ENCODE results near the gene SYNE1. TPM values are rescaled to one million over a fixed set of nuclear protein-coding genes. Genes with fewer than 3 reads are reported as not detected.

Gene SYNE1
- total and polyA plus RNA-seq, 9 donors, result 70.4 to 279 (median 154) TPM

DNA sequence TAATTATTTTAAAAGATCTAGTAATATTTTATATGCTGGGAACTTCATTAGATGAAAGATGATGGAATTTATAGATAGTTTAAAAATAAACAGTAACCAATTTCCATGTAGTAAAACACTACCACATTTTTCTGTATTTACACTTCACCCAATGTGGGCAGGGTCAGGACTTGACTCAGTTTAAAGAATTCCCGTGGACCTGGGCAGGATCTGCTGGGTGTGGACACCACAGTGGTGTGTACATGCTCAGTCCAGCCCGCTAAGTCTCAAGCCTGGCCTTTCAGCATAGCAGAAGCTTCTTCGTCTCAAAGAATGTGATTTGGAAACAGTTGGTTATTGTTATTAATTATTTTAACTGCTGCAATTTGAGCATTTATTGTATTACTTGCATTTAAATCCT lies 364.2 kb downstream of the SYNE1 start:
- TF ChIP-seq, protein P1, sequence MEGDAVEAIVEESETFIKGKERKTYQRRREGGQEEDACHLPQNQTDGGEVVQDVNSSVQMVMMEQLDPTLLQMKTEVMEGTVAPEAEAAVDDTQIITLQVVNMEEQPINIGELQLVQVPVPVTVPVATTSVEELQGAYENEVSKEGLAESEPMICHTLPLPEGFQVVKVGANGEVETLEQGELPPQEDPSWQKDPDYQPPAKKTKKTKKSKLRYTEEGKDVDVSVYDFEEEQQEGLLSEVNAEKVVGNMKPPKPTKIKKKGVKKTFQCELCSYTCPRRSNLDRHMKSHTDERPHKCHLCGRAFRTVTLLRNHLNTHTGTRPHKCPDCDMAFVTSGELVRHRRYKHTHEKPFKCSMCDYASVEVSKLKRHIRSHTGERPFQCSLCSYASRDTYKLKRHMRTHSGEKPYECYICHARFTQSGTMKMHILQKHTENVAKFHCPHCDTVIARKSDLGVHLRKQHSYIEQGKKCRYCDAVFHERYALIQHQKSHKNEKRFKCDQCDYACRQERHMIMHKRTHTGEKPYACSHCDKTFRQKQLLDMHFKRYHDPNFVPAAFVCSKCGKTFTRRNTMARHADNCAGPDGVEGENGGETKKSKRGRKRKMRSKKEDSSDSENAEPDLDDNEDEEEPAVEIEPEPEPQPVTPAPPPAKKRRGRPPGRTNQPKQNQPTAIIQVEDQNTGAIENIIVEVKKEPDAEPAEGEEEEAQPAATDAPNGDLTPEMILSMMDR (IDR thresholded peaks at IDR 0.05), result no peak
- TF ChIP-seq POLR2A (IDR thresholded peaks at IDR 0.05) (no peak), EP300 (IDR thresholded peaks at IDR 0.05) (no peak)
- Histone ChIP-seq H3K36me3 (no peaks in the 10 kb centered on the region), H3K9me3 (no peaks in the 10 kb centered on the region), H3K4me3 (no peak overlapping the region), H3K4me1 (ENCODE audit: insufficient read depth) (peaks cover 20% of the 10 kb centered on the region), H3K27ac (peak overlapping the region in 1 of 2 donors; percentile 60), H3K27me3 (no peaks in the 10 kb centered on the region)
- intact Hi-C loops (cut with DNase I), result no loop called here
- 10 to 14% (median 11%) methylated on average over 3 of the region's 3 CpGs for WGBS, 3 donors
- no peak for DNase-seq

DNA sequence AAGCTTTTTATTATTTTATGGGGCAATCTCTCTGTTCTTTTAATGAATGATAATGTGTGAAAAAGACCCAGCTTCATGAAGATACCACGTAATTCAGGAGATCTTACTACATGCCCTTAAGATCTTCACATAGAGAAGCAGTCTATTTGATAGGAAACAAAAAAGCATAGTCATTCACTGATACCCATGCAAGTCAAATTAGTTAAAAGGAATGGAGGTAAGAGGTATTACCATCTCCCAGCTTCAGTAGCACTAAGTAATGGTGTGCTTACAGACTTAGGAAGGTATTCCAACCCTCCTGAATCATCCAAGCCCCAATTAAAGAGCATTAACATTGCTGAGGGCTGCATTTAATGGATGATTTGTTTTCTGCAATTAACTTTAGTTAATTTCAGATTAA lies 364.7 kb downstream of the SYNE1 start:
- no peak for TF ChIP-seq EP300 (IDR thresholded peaks at IDR 0.05)
- no peak for TF ChIP-seq POLR2A (IDR thresholded peaks at IDR 0.05)
- TF ChIP-seq, protein P1 (IDR thresholded peaks at IDR 0.05), result no peak
- 6 to 14% (median 13%) methylated on average over 1 of the region's 1 CpG for WGBS, 3 donors
- Histone ChIP-seq H3K9me3 (no peaks in the 10 kb centered on the region), H3K4me3 (no peak overlapping the region), H3K27ac (peak overlapping the region in 1 of 2 donors; percentile 60), H3K36me3 (no peaks in the 10 kb centered on the region), H3K4me1 (ENCODE audit: insufficient read depth) (peaks cover 19% of the 10 kb centered on the region), H3K27me3 (no peaks in the 10 kb centered on the region)
- DNase-seq, result no peak
- intact Hi-C loops (cut with DNase I), result no loop called here

DNA sequence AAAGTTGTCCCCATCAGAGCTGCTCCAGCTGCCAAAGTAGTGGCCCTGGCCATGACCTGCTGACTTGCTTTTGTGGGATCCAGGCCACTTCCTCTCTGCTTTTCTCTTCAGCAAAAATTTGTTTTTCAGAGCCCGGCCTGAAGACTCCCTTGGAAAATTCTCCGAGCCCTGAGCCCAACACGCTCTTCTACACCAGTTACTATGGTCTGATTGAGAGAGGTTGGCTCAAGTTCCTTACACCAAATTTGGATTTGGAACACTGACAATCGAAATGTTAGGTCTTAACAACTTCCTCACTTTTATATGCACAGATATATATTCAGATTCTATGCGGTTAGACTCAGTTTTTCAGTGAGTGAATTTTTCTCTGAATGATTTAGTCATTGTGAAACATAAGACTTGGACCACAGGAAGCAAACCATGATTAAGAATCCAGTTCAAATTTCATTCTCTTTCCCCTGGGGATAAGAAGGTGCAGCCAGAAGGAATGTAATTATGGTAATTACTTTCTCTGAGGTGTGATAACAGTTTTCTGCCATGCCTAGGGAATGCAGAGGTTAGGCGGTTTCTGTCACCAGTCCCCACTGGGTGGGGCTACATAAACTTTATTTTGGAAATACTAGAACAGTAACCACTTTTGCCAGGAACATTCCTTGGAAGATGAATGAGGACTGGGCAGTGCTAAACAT lies 365.2 kb downstream of the SYNE1 start:
- H3K27me3 ChIP-seq, result no peaks in the 10 kb centered on the region
- no peak overlapping the region for H3K4me3 ChIP-seq
- no peaks in the 10 kb centered on the region for H3K9me3 ChIP-seq
- no peaks in the 10 kb centered on the region for H3K36me3 ChIP-seq
- peak overlapping the region; percentile 3 to 60 for H3K27ac ChIP-seq
- DNase-seq, result peak; percentile 54 to 73 (median 63)
- H3K4me1 ChIP-seq (ENCODE audit: insufficient read depth), result peaks cover 19% of the 10 kb centered on the region
- TF ChIP-seq POLR2A (IDR thresholded peaks at IDR 0.05), result no peak
- TF ChIP-seq, protein P1 (IDR thresholded peaks at IDR 0.05), result no peak
- no peak for TF ChIP-seq EP300 (IDR thresholded peaks at IDR 0.05)
- intact Hi-C loops (cut with DNase I), result no loop called here
- WGBS, 3 donors, result 7 to 11% (median 11%) methylated on average over 6 of the region's 6 CpGs

DNA sequence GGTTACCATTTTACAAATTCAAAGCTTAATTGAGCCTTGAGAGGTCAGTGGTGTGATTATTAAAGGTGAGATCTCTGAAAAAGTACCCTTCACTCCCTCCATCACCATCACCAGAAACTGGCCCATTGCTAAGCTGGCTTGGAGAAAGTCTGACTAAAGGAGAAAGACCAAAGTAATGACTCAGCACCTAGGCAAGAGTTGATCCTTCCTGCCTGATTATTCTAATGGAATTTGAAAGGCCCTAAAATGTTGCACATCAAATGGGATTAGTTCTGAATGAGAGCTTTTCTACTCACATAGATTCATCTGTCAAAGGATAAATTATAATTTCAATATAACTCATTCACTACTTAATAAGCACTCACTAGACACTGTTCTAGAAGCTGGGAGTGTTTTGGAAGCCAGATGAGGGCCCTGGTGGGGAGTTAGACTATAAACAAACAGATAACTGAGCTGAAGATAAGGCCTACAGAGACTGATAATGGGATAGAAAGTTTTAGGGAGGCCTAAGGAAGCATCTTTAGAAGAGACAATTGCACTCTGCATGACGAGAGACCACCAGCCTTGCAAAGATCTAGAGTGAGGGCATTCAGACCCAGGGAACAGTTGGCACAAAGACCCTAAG lies 366.7 kb downstream of the SYNE1 start:
- Histone ChIP-seq H3K27me3 (no peaks in the 10 kb centered on the region), H3K4me1 (ENCODE audit: insufficient read depth) (peaks cover 19% of the 10 kb centered on the region), H3K27ac (peak overlapping the region in 1 of 2 donors; percentile 17), H3K4me3 (no peak overlapping the region), H3K9me3 (no peaks in the 10 kb centered on the region), H3K36me3 (no peaks in the 10 kb centered on the region)
- no peak for DNase-seq
- intact Hi-C loops (cut with DNase I), result no loop called here
- no peak for TF ChIP-seq EP300 (IDR thresholded peaks at IDR 0.05)
- TF ChIP-seq POLR2A (IDR thresholded peaks at IDR 0.05), result no peak
- TF ChIP-seq, protein P1 (IDR thresholded peaks at IDR 0.05), result no peak
- 50 to 66% (median 54%) methylated on average over 1 of the region's 1 CpG for WGBS, 3 donors

All from ovary (tissue), 9 donors.